ENCODE results near the gene RHD. TPM values are rescaled to one million over a fixed set of nuclear protein-coding genes. Genes with fewer than 3 reads are reported as not detected.
"Not testable (repeated sequence)": the region's sequence is repeated elsewhere in the genome, so short reads cannot be mapped to it uniquely, and the experiment has no call there.

RHD gene
- total and polyA plus RNA-seq, 3 experiments from 2014 or later, result 0.46 TPM; not detected in 2

DNA sequence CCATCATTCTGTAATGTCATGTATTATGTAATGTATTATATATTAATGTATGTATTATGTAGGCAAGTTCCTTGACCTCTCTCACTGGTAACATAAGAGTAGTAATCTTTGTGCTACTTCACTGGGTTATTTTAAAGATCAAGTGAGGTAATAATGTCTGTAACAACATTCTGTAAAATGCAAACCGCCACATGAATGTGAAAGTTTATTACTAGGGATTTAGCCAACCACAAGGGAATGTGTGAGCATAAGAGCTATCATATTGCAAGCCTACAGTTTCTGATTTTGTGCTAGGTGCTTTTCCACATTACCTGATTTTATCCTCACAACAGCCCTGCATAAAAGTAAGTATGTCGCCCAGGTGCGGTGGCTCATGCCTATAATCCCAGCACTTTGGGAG is 52.1 kb downstream of the RHD start:
- H3K27ac Mint-ChIP-seq; H3K9me3 ChIP-seq (ENCODE audit: low read length); H3K9me3 Mint-ChIP-seq; H3K27ac ChIP-seq (ENCODE audit: low read depth, low read length); DNase-seq; CTCF ChIA-PET; H3K4me1 Mint-ChIP-seq; POLR2A ChIA-PET; H3K4me1 ChIP-seq (ENCODE audit: insufficient read depth, low read length); H3K27me3 Mint-ChIP-seq; H3K4me3 ChIP-seq (ENCODE audit: low read length); H3K27me3 ChIP-seq (ENCODE audit: insufficient read depth, low read length, poor library complexity, severe bottlenecking); H3K36me3 Mint-ChIP-seq; H3K4me3 Mint-ChIP-seq; H3K36me3 ChIP-seq (ENCODE audit: insufficient read depth, low read length): not testable (repeated sequence)

GRCh38 chr1:25327864-25328790 is 55.8 kb downstream of the RHD start:
- H3K4me1 Mint-ChIP-seq, result peaks cover 8 to 31% (median 22%) of the 10 kb centered on the region in 3 donors
- H3K36me3 Mint-ChIP-seq; H3K4me1 ChIP-seq (ENCODE audit: insufficient read depth, low read length); H3K36me3 ChIP-seq (ENCODE audit: insufficient read depth, low read length); H3K9me3 ChIP-seq (ENCODE audit: low read length); H3K9me3 Mint-ChIP-seq; H3K27ac ChIP-seq (ENCODE audit: low read depth, low read length); CTCF ChIA-PET; DNase-seq; H3K27me3 Mint-ChIP-seq; H3K27me3 ChIP-seq (ENCODE audit: insufficient read depth, low read length, poor library complexity, severe bottlenecking); H3K4me3 Mint-ChIP-seq; H3K4me3 ChIP-seq (ENCODE audit: low read length): not testable (repeated sequence)
- POLR2A ChIA-PET, result interaction anchor here (0.6 kb wide), 1 partner anchor 380 kb away, joined by 3 read pairs; no protein-coding TSS in a partner anchor
- peak overlapping the region in 4 of 8 donors; percentile 40 to 94 (median 61) for H3K27ac Mint-ChIP-seq

- H3K4me1 ChIP-seq (ENCODE audit: insufficient read depth, low read length); H3K9me3 ChIP-seq (ENCODE audit: low read length); H3K9me3 Mint-ChIP-seq; H3K4me3 Mint-ChIP-seq; H3K36me3 ChIP-seq (ENCODE audit: insufficient read depth, low read length); H3K4me3 ChIP-seq (ENCODE audit: low read length); CTCF ChIA-PET; H3K27ac ChIP-seq (ENCODE audit: low read depth, low read length); H3K27me3 ChIP-seq (ENCODE audit: insufficient read depth, low read length, poor library complexity, severe bottlenecking); DNase-seq; H3K27me3 Mint-ChIP-seq: not testable (repeated sequence)
- peak overlapping the region in 4 of 8 donors; percentile 40 to 94 (median 61) for H3K27ac Mint-ChIP-seq
- peaks cover 0 to 13% (median 1%) of the 10 kb centered on the region in 3 donors for H3K36me3 Mint-ChIP-seq
- peaks cover 13 to 38% (median 29%) of the 10 kb centered on the region in 3 donors for H3K4me1 Mint-ChIP-seq
- POLR2A ChIA-PET, result interaction anchor here (0.6 kb wide), 1 partner anchor 381 kb away, joined by 3 read pairs; no protein-coding TSS in a partner anchor
Measured at GRCh38 chr1:25328791-25329185, 56.5 kb downstream of the RHD start.

GRCh38 chr1:25329336-25329735 is 57.0 kb downstream of the RHD start:
- H3K27ac ChIP-seq (ENCODE audit: low read depth, low read length); DNase-seq; H3K4me3 ChIP-seq (ENCODE audit: low read length); H3K9me3 ChIP-seq (ENCODE audit: low read length); H3K4me1 ChIP-seq (ENCODE audit: insufficient read depth, low read length); CTCF ChIA-PET; H3K27me3 Mint-ChIP-seq; POLR2A ChIA-PET; H3K27me3 ChIP-seq (ENCODE audit: insufficient read depth, low read length, poor library complexity, severe bottlenecking); H3K36me3 ChIP-seq (ENCODE audit: insufficient read depth, low read length); H3K9me3 Mint-ChIP-seq: not testable (repeated sequence)
- peak overlapping the region in 3 of 7 donors; percentile 50 to 66 (median 63) for H3K4me3 Mint-ChIP-seq
- H3K4me1 Mint-ChIP-seq, result peaks cover 16 to 43% (median 33%) of the 10 kb centered on the region in 3 donors
- H3K36me3 Mint-ChIP-seq, result peaks cover 0 to 17% (median 1%) of the 10 kb centered on the region in 3 donors
- H3K27ac Mint-ChIP-seq, result peak overlapping the region in 7 of 8 donors; percentile 76 to 95 (median 90)

GRCh38 chr1:25329950-25330349 is 57.6 kb downstream of the RHD start:
- H3K27me3 ChIP-seq (ENCODE audit: insufficient read depth, low read length, poor library complexity, severe bottlenecking); CTCF ChIA-PET; H3K4me3 ChIP-seq (ENCODE audit: low read length); H3K27me3 Mint-ChIP-seq; H3K27ac ChIP-seq (ENCODE audit: low read depth, low read length); H3K9me3 Mint-ChIP-seq; H3K4me1 ChIP-seq (ENCODE audit: insufficient read depth, low read length); POLR2A ChIA-PET; H3K36me3 ChIP-seq (ENCODE audit: insufficient read depth, low read length); H3K9me3 ChIP-seq (ENCODE audit: low read length): not testable (repeated sequence)
- Mint-ChIP-seq H3K36me3 (peaks cover 0 to 19% (median 1%) of the 10 kb centered on the region in 3 donors), H3K27ac (peak overlapping the region; percentile 76 to 95 (median 90)), H3K4me1 (peaks cover 20 to 46% (median 37%) of the 10 kb centered on the region in 3 donors), H3K4me3 (peak overlapping the region; percentile 15 to 71 (median 50))
- DNase-seq, result peak in 1 of 5 donors; percentile 19

GRCh38 chr1:25336922-25337354 is 64.6 kb downstream of the RHD start:
- Histone ChIP-seq H3K4me1 (ENCODE audit: insufficient read depth, low read length) (peaks cover 21% of the 10 kb centered on the region), H3K4me3 (ENCODE audit: low read length) (peak overlapping the region; percentile 91), H3K27ac (ENCODE audit: low read depth, low read length) (peak overlapping the region; percentile 95)
- H3K27me3 ChIP-seq (ENCODE audit: insufficient read depth, low read length, poor library complexity, severe bottlenecking); H3K9me3 ChIP-seq (ENCODE audit: low read length); POLR2A ChIA-PET; H3K36me3 ChIP-seq (ENCODE audit: insufficient read depth, low read length); CTCF ChIA-PET; H3K9me3 Mint-ChIP-seq; H3K27me3 Mint-ChIP-seq: not testable (repeated sequence)
- H3K27ac Mint-ChIP-seq, result peak overlapping the region; percentile 80 to 98 (median 96)
- H3K36me3 Mint-ChIP-seq, result peaks cover 0 to 38% (median 4%) of the 10 kb centered on the region in 3 donors
- peaks cover 41 to 57% (median 49%) of the 10 kb centered on the region in 3 donors for H3K4me1 Mint-ChIP-seq
- peak; percentile 16 to 64 (median 45) for DNase-seq
- H3K4me3 Mint-ChIP-seq, result peak overlapping the region; percentile 94 to 98 (median 97)

DNA sequence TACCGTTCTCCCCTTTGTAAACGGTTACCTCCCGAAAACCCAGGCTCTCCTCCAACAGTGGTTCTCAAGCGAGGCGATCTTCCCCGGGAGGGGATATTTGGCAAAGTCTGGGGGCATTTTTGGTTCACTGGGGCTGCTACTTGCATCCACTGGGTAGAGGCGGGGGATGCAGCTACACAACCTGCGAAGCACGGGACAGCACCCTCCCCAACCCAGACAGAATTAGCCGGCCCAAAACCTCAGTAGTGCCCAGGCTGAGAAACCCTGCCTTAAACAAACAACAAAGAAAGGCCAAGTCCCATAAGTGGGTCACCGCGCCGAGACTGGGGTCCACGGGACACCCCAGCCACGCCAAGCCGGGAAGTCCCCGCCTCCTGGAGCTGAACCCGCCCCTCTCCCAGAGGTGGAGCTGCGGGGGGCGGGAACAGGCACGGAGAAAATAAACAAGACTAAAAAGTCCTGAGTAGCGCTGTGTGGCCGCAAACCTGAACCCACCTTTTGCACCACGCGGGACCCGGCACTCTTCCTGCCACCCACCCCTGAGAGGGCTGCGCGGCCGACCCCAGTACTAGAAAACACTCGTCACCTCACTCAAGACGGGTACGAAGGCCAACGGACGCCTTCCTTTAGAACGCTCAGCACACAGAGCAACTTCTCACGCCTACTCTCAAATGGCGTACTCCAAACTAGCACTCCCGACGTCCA is 65.3 kb downstream of the RHD start:
- peak overlapping the region; percentile 95 for H3K27ac ChIP-seq (ENCODE audit: low read depth, low read length)
- Mint-ChIP-seq H3K27ac (peak overlapping the region; percentile 85 to 98 (median 96)), H3K4me1 (peaks cover 45 to 59% (median 51%) of the 10 kb centered on the region in 3 donors), H3K4me3 (peak overlapping the region; percentile 87 to 98 (median 96)), H3K36me3 (peaks cover 0 to 42% (median 3%) of the 10 kb centered on the region in 3 donors)
- POLR2A ChIA-PET, result interaction anchor here (1.1 kb wide), 1 partner anchor 93 kb away, joined by 3 read pairs; no protein-coding TSS in a partner anchor
- CTCF ChIA-PET; H3K27me3 ChIP-seq (ENCODE audit: insufficient read depth, low read length, poor library complexity, severe bottlenecking); H3K27me3 Mint-ChIP-seq; H3K9me3 ChIP-seq (ENCODE audit: low read length); H3K36me3 ChIP-seq (ENCODE audit: insufficient read depth, low read length); H3K9me3 Mint-ChIP-seq: not testable (repeated sequence)
- H3K4me1 ChIP-seq (ENCODE audit: insufficient read depth, low read length), result peaks cover 21% of the 10 kb centered on the region
- H3K4me3 ChIP-seq (ENCODE audit: low read length), result peak overlapping the region; percentile 94
- peak in 2 of 5 donors; percentile 25 to 51 for DNase-seq

Measured in CD8-positive, alpha-beta memory T cell (primary cell).